Lower leg skin (tissue), 3 donors: Measurements from ENCODE around the gene TRIM71.

ENCODE experiments used
- CTCF ChIP-seq, 3 donors: fragments of 450-650 bp; IDR thresholded peaks; one replicate each; pipeline ENCODE4 v1.5.1; 2016; ENCODE audit warnings: antibody characterized with exemption in 3 of 3, mild to moderate bottlenecking in 3 of 3, moderate library complexity in 2 of 3
- POLR2A ChIP-seq, 2 donors: fragments of 450-650 bp; IDR thresholded peaks; one replicate each; pipeline ENCODE4 v1.6.1; 2016 to 2017; ENCODE audit warnings: antibody characterized with exemption in 2 of 2, mild to moderate bottlenecking in 1 of 2, moderate library complexity in 1 of 2

GRCh38 chr3:32945136-32945535 is 127.3 kb downstream of the TRIM71 start:
- TF ChIP-seq POLR2A (IDR thresholded peaks at IDR 0.05) = no peak
- no peak for TF ChIP-seq CTCF (IDR thresholded peaks at IDR 0.05)
